GM10847 (cell line): ENCODE results near the gene HMGN1.

Experiments
- POLR2A ChIP-seq: IDR thresholded peaks from 2 replicates; pipeline ENCODE4 v1.6.1; 2011; ENCODE audit not compliant: insufficient read length; ENCODE audit errors: extremely low read depth

The HMGN1 gene

DNA sequence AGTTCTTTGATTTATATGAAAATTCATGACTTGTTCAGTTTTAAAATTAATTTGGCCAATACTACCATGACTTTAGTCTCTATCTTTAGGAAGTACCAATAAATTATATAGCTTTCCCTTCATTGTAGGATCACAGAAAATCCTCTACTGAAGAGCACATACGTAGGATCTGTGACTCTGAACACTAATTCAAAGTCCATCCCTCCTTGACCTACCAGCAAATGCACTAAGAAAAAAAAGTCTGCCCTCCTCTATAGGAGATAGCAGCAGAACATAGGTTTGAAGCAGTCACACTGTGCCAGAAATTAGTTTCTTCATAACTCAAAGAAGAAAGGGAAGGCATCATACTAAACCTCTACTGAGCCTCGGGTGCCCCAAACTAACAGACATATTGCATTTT is 52.0 kb downstream of the HMGN1 start:
- TF ChIP-seq POLR2A = no peak
